Endothelial cell of umbilical vein (primary cell): ENCODE measurements around the gene RAB11FIP3.

ENCODE experiments used
- CTCF ChIP-seq, 2 donors: IDR thresholded peaks; 1 replicate in 1 of 2; 2 replicates in 1 of 2; pipeline ENCODE4 v1.5.1; 2011; ENCODE audit warnings: low read length in 2 of 2, mild to moderate bottlenecking in 2 of 2, moderate library complexity in 2 of 2, control low read depth in 1 of 2, inconsistent platforms in 1 of 2, low read depth in 1 of 2; ENCODE audit not compliant: insufficient read depth in 1 of 2; ENCODE audit errors: extremely low read depth in 1 of 2
- MAX ChIP-seq: IDR thresholded peaks from 2 replicates; pipeline ENCODE4 v1.6.1; 2011; ENCODE audit not compliant: insufficient read depth, insufficient read length

- TF ChIP-seq MAX, result no peak
- peak; percentile 88 to 93 for TF ChIP-seq CTCF (IDR thresholded peaks at IDR 0.05; ENCODE audit: extremely low read depth in 1 of 2, insufficient read depth in 1 of 2, low read depth in 1 of 2, low read length in 2 of 2)
Observed at GRCh38 chr16:391885-392335, 33.5 kb upstream of the RAB11FIP3 start.
